AG09309 (cell line): Measurements from ENCODE around the gene GBP6.
A peak's percentile ranks its signal among the peaks of the same experiment; 100 is the strongest.
"Not testable (repeated sequence)": the region's sequence is repeated elsewhere in the genome, so short reads cannot be mapped to it uniquely, and the experiment has no call there.

Source experiments
- DNase-seq: peaks from one replicate; pipeline ENCODE4 v3.0.0-alpha.2; 2010; ENCODE audit warnings: low read depth
- H3K4me3 ChIP-seq: 2 replicates; pipeline ENCODE4 v1.5.1; 2011; ENCODE audit warnings: mild to moderate bottlenecking, low read depth, low read length, moderate library complexity; ENCODE audit not compliant: control insufficient read depth
- CTCF ChIP-seq: IDR thresholded peaks from 2 replicates; pipeline ENCODE4 v1.5.1; 2011; ENCODE audit warnings: mild to moderate bottlenecking, low read depth, low read length, inconsistent platforms; ENCODE audit not compliant: insufficient read depth, control insufficient read depth; ENCODE audit errors: missing control alignments

The GBP6 gene

DNA sequence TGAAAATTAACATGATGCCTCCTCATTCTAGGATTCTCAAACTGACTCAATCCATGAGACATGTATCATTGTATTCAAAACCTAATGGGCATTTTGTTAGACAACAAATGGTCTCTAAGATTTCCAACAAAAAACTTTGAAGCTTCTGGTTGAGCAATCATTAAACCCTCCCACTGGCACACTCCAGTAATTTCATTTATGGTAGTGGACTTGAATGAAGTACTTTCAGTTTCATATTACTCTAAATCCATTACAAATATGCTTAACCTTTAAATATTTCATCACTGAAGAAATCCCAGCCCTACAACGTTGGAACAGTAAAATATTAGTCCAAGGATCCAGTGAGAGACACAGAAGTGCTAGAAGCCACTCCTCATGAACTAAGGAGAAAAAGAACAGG is 43.5 kb downstream of the GBP6 start:
- no peak for TF ChIP-seq CTCF
- DNase-seq, result peak; percentile 4
- no peak overlapping the region for H3K4me3 ChIP-seq

GRCh38 chr1:89407768-89408167 is 43.9 kb downstream of the GBP6 start:
- H3K4me3 ChIP-seq, DNase-seq: not testable (repeated sequence)

DNA sequence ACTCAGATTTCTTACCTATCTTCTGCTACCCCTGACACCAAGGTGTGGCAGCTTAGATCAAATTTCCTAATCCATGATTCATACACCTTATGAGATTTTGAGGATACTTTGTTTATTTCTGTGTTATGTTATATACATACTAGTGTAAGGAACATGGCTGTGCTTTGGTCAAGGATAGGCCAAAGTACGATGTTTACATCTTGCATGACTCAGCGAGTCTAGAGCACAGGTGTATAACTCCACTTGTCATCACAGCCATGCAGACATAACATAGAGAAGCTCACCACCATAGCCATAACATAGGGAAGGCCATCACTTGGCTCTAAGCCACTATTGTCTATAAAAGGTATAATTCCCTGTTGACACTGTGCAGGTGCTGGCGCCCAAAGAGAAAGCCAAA is 61.2 kb downstream of the GBP6 start:
- no peak for TF ChIP-seq CTCF
- no peak overlapping the region for H3K4me3 ChIP-seq
- no peak for DNase-seq

DNA sequence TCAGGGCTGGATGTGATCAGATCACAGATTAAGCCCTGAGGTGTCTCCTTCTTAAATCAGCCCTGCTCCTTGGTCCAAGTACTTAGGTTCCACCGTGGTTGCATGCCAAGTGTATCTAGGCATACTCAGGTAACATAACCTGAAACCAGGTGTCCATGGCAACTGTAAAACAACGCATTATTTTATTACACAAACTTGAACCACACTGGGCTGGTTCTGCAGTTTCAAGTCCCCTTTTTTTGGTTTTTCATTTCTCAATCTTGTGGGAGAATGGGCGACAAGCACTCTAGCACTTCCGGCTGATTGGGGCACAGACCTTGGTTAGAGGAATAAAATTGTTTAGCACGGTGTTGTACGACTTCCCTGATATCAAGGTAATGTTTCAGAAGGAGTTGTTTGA is 65.2 kb downstream of the GBP6 start:
- no peak for TF ChIP-seq CTCF
- H3K4me3 ChIP-seq, result no peak overlapping the region
- DNase-seq, result no peak

DNA sequence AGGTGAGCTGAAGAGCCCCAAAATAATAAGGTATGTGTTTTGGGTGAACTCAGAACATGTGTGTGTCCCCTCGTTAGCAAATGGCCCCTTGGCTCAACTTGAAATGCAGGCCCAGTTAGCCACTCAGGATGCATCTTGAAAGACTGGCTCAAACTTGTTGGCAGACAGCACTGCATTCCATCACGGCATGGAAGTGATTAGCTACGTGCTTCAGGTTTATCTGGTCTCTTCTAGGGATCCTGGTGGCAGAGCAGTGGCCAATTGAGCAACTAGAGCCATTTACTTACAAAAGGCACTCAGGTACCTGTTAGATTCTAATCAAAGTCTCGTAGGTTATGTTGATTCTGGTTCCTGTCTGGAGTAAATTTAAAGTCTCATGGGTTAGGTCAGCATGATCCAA is 65.8 kb downstream of the GBP6 start:
- not testable (repeated sequence) for DNase-seq, H3K4me3 ChIP-seq

GRCh38 chr1:89433421-89433820 is 69.6 kb downstream of the GBP6 start:
- no peak for DNase-seq
- no peak overlapping the region for H3K4me3 ChIP-seq
- no peak for TF ChIP-seq CTCF

GRCh38 chr1:89434058-89434780 is 70.4 kb downstream of the GBP6 start:
- not testable (repeated sequence) for H3K4me3 ChIP-seq

More at GRCh38 chr1:89434058-89434780, 70.4 kb downstream of the GBP6 start:
- not testable (repeated sequence) for DNase-seq
